H1 (cell line): ENCODE data around the gene THYN1. TPM values are rescaled to one million over a fixed set of nuclear protein-coding genes. Genes with fewer than 3 reads are reported as not detected.

Source experiments
- CTCF ChIA-PET: fragments of 300-600 bp; sonication (Branson Sonifier 250); formaldehyde crosslinking; loops from one replicate; lab custom pipeline; 2021; ENCODE audit not compliant: partially characterized antibody; lab: Charles Lee
- POLR2A ChIA-PET: fragments of 300-600 bp; sonication (Branson Sonifier 250); formaldehyde crosslinking; loops from one replicate; lab custom pipeline; 2021; ENCODE audit warnings: inconsistent platforms; ENCODE audit not compliant: partially characterized antibody; lab: Charles Lee
- DNase-seq, 2 experiments: peaks; one replicate each; pipeline versions ENCODE4 v3.0.0 to v3.0.0-alpha.2; 2010 to 2022; ENCODE audit warnings: low spot score in 2 of 2, low read depth in 1 of 2, mixed read lengths in 1 of 2
- FAIRE-seq: peaks from 2 replicates; lab custom pipeline; 2011; peaks lifted over from hg19 to GRCh38; lab: Jason Lieb, UNC
- H2AFZ ChIP-seq: 2 replicates; pipeline ENCODE4 v1.8.1; 2012; ENCODE audit warnings: low read length, inconsistent platforms
- H2AK5ac ChIP-seq: 2 replicates; pipeline ENCODE4 v1.6.1; 2013; ENCODE audit warnings: low read depth, low read length
- H2BK120ac ChIP-seq: replicated peaks from 2 replicates; pipeline ENCODE3; 2013; ENCODE audit warnings: low read depth, low read length, inconsistent platforms
- H2BK12ac ChIP-seq: 2 replicates; pipeline ENCODE4 v1.6.1; 2013; ENCODE audit warnings: low read depth, low read length
- H2BK15ac ChIP-seq: 2 replicates; pipeline ENCODE4 v1.6.1; 2013; ENCODE audit warnings: low read length
- H2BK20ac ChIP-seq: 2 replicates; pipeline ENCODE4 v1.6.1; 2013; ENCODE audit warnings: low read length
- H2BK5ac ChIP-seq: 2 replicates; pipeline ENCODE4 v1.6.1; 2013; ENCODE audit warnings: low read depth, low read length
- H3K14ac ChIP-seq: 2 replicates; pipeline ENCODE4 v1.6.1; 2013; ENCODE audit warnings: inconsistent platforms; ENCODE audit not compliant: insufficient read length
- H3K18ac ChIP-seq: 2 replicates; pipeline ENCODE4 v1.6.1; 2013; ENCODE audit warnings: low read length; ENCODE audit errors: extremely low read depth
- H3K23ac ChIP-seq: 2 replicates; pipeline ENCODE4 v1.6.1; 2013; ENCODE audit warnings: inconsistent platforms; ENCODE audit not compliant: insufficient read length
- H3K23me2 ChIP-seq: 2 replicates; pipeline ENCODE4 v1.6.1; 2013; ENCODE audit warnings: low read depth, low read length
- H3K27ac ChIP-seq: 2 replicates; pipeline ENCODE4 v1.6.1; 2011; ENCODE audit warnings: low read depth, low read length, inconsistent platforms
- H3K27me3 ChIP-seq, 4 experiments: replicated peaks in 1 of 4; 1 replicate in 1 of 4; 2 replicates in 3 of 4; pipeline versions ENCODE4 v1.6.1 to v1.8.1; 2011 to 2013; ENCODE audit warnings: low read length in 3 of 4, mild to moderate bottlenecking in 3 of 4, inconsistent platforms in 2 of 4, mixed read lengths in 2 of 4, moderate library complexity in 1 of 4; ENCODE audit not compliant: control insufficient read depth in 3 of 4, insufficient read depth in 3 of 4; ENCODE audit errors: extremely low read depth in 1 of 4
- H3K36me3 ChIP-seq, 4 experiments: 2 replicates each; pipeline versions ENCODE4 v1.6.1 to v1.8.1; 2011 to 2013; ENCODE audit warnings: mild to moderate bottlenecking in 4 of 4, low read length in 3 of 4, moderate library complexity in 2 of 4, control low read depth in 1 of 4, inconsistent platforms in 1 of 4; ENCODE audit not compliant: insufficient read depth in 4 of 4, control insufficient read depth in 2 of 4
- H3K4ac ChIP-seq: replicated peaks from 2 replicates; pipeline ENCODE3; 2013; ENCODE audit warnings: low read length, low read depth, mixed read lengths, inconsistent platforms; ENCODE audit not compliant: insufficient read length
- H3K4me1 ChIP-seq, 4 experiments: replicated peaks in 1 of 4; 1 replicate in 1 of 4; 2 replicates in 3 of 4; pipeline versions ENCODE4 v1.6.1 to v1.8.1; 2011 to 2013; ENCODE audit warnings: low read length in 3 of 4, inconsistent platforms in 2 of 4, mixed read lengths in 1 of 4; ENCODE audit not compliant: insufficient read depth in 4 of 4, control insufficient read depth in 3 of 4
- H3K4me2 ChIP-seq, 2 experiments: 2 replicates each; pipeline versions ENCODE4 v1.6.1 to v1.8.1; 2011 to 2013; ENCODE audit warnings: low read depth in 2 of 2, low read length in 2 of 2, control low read depth in 1 of 2, inconsistent platforms in 1 of 2, mild to moderate bottlenecking in 1 of 2; ENCODE audit not compliant: insufficient read depth in 1 of 2
- H3K4me3 ChIP-seq, 4 experiments: fragments of 200-600, 300-600 bp in 1 of 4; sonication (generic), shearing (Covaris generic), sonication (Bioruptor Twin) in 1 of 4; 2 replicates each; pipeline versions ENCODE4 v1.5.1 to v1.8.1; 2011 to 2016; ENCODE audit warnings: low read length in 4 of 4, low read depth in 3 of 4, control low read depth in 2 of 4, inconsistent platforms in 2 of 4, mild to moderate bottlenecking in 2 of 4, mixed read lengths in 1 of 4, moderate library complexity in 1 of 4; ENCODE audit not compliant: insufficient read depth in 2 of 4; ENCODE audit errors: extremely low read depth in 1 of 4
- H3K56ac ChIP-seq: replicated peaks from 2 replicates; pipeline ENCODE3; 2013; ENCODE audit warnings: low read depth, mild to moderate bottlenecking, mixed read lengths, low read length, inconsistent platforms; ENCODE audit not compliant: insufficient read length
- H3K79me1 ChIP-seq: 2 replicates; pipeline ENCODE4 v1.6.1; 2013; ENCODE audit warnings: low read depth, low read length, control low read depth
- H3K79me2 ChIP-seq, 2 experiments: 2 replicates each; pipeline versions ENCODE4 v1.6.1 to v1.8.1; 2012 to 2013; ENCODE audit warnings: low read length in 2 of 2, mild to moderate bottlenecking in 2 of 2, inconsistent platforms in 1 of 2; ENCODE audit not compliant: insufficient read depth in 2 of 2, control insufficient read depth in 1 of 2
- H3K9ac ChIP-seq, 4 experiments: replicated peaks in 1 of 4; 1 replicate in 1 of 4; 2 replicates in 3 of 4; pipeline versions ENCODE4 v1.6.1 to v1.8.1; 2011 to 2013; ENCODE audit warnings: low read depth in 3 of 4, low read length in 3 of 4, control low read depth in 2 of 4, mild to moderate bottlenecking in 2 of 4, moderate library complexity in 2 of 4, inconsistent platforms in 1 of 4; ENCODE audit errors: extremely low read depth in 1 of 4
- H3K9me3 ChIP-seq, 2 experiments: 2 replicates each; pipeline versions ENCODE4 v1.6.1 to v1.8.1; 2012 to 2013; ENCODE audit warnings: mild to moderate bottlenecking in 2 of 2, moderate library complexity in 2 of 2, control low read depth in 1 of 2, inconsistent platforms in 1 of 2, low read depth in 1 of 2, low read length in 1 of 2, mixed read lengths in 1 of 2; ENCODE audit not compliant: insufficient read depth in 2 of 2
- H4K20me1 ChIP-seq, 2 experiments: replicated peaks in 1 of 2; 2 replicates each; pipeline versions ENCODE3 to v1.8.1; 2011 to 2013; ENCODE audit warnings: inconsistent platforms in 2 of 2, low read length in 2 of 2, mild to moderate bottlenecking in 1 of 2; ENCODE audit not compliant: insufficient read depth in 2 of 2, control insufficient read depth in 1 of 2
- H4K5ac ChIP-seq: 2 replicates; pipeline ENCODE4 v1.6.1; 2013; ENCODE audit warnings: low read length, low read depth, mixed read lengths, inconsistent platforms; ENCODE audit not compliant: insufficient read length
- H4K8ac ChIP-seq: 2 replicates; pipeline ENCODE4 v1.8.0; 2013; ENCODE audit warnings: mild to moderate bottlenecking, moderate library complexity, low read length, inconsistent platforms; ENCODE audit not compliant: insufficient read depth; ENCODE audit errors: extremely low read depth
- H4K91ac ChIP-seq: replicated peaks from 2 replicates; pipeline ENCODE3; 2013; ENCODE audit warnings: low read length, mixed read lengths, inconsistent platforms; ENCODE audit not compliant: insufficient read length
- ASH2L ChIP-seq: fragments of 200-600, 300-600 bp; sonication (generic); IDR thresholded peaks from one replicate; pipeline ENCODE4 v1.7.1; 2017; ENCODE audit warnings: low read length
- BCL11A ChIP-seq, 2 experiments: IDR thresholded peaks; one replicate each; pipeline ENCODE4 v1.6.1; 2011; ENCODE audit warnings: low read depth in 2 of 2, low read length in 2 of 2, mild to moderate bottlenecking in 2 of 2
- CBX8 ChIP-seq: fragments of 300-800, 300-1000 bp; sonication (generic); IDR thresholded peaks from 2 replicates; pipeline ENCODE4 v1.7.1; 2016; ENCODE audit warnings: low read depth, low read length, borderline replicate concordance
- CHD1 ChIP-seq: IDR thresholded peaks from 2 replicates; pipeline ENCODE4 v1.6.1; 2012; ENCODE audit warnings: low read depth, low read length, improper control_type of control experiment
- E2F6 ChIP-seq: IDR thresholded peaks from 2 replicates; pipeline ENCODE4 v1.6.1; 2012; ENCODE audit warnings: inconsistent platforms
- HDAC2 ChIP-seq, 2 experiments: fragments of 300-600 bp in 1 of 2; sonication (generic) in 1 of 2; IDR thresholded peaks; 2 replicates each; pipeline ENCODE4 v1.6.1; 2011 to 2012; ENCODE audit warnings: low read depth in 2 of 2, low read length in 2 of 2, mild to moderate bottlenecking in 2 of 2, moderate library complexity in 2 of 2, borderline replicate concordance in 1 of 2, inconsistent platforms in 1 of 2
- MAFK ChIP-seq: IDR thresholded peaks from 2 replicates; pipeline ENCODE4 v1.6.1; 2012; ENCODE audit warnings: low read depth, mild to moderate bottlenecking, improper control_type of control experiment, low read length
- PHF8 ChIP-seq: fragments of 200-600 bp; sonication (generic); conservative IDR thresholded peaks from 2 replicates; pipeline ENCODE4 v1.7.1; 2012; ENCODE audit warnings: low read depth, mild to moderate bottlenecking, inconsistent platforms, low read length, moderate library complexity
- POLR2A ChIP-seq, 2 experiments: IDR thresholded peaks; 1 replicate in 1 of 2; 2 replicates in 1 of 2; pipeline ENCODE4 v1.6.1; 2011; ENCODE audit warnings: low read depth in 2 of 2, low read length in 2 of 2, mild to moderate bottlenecking in 2 of 2; ENCODE audit errors: control extremely low read depth in 1 of 2
- TCF12 ChIP-seq: IDR thresholded peaks from 2 replicates; pipeline ENCODE4 v1.6.1; 2011; ENCODE audit warnings: low read depth, mild to moderate bottlenecking, low read length
- WGBS, 2 experiments: shearing (Covaris generic) in 1 of 2; methylation state at CpG; one replicate each; pipeline versions ENCODE4 v1.1.6 to v1.1.7; 2013 to 2015; ENCODE audit warnings: low lambda C conversion rate in 2 of 2, mixed read lengths in 2 of 2, inconsistent platforms in 1 of 2, low coverage in 1 of 2, missing lambda C conversion rate in 1 of 2; ENCODE audit not compliant: insufficient replicate concordance in 2 of 2, insufficient coverage in 1 of 2, insufficient read length in 1 of 2; ENCODE audit errors: extremely low coverage in 1 of 2, missing lambda C conversion rate in 1 of 2; 5-methylcytosine and 5-hydroxymethylcytosine counted together
- polyA plus RNA-seq, 7 experiments: library from polyadenylated mRNA; depleted of rRNA in 3 of 7; stranded (reverse) in 5 of 7; unstranded in 2 of 7; fragments of >200 nt in 5 of 7; fragments of 200-250 nt in 2 of 7; gene quantifications; 1 replicate in 5 of 7; 2 replicates in 1 of 7; 4 replicates in 1 of 7; pipeline versions ENCODE4 v1.2.1 to v1.2.3, GENCODE V29; 2011 to 2013; ENCODE audit warnings: missing spikeins in 2 of 7, mixed read lengths in 2 of 7
- total RNA-seq: library from RNA; stranded (reverse); fragmentation: NEBNext Ultra II Directional; extraction: Animal tissue kit (Norgen Biotek cat#: 25700); gene quantifications from 2 replicates; pipeline ENCODE4 v1.2.1, GENCODE V29; 2021
- TF ChIP-seq, protein P1 (sequence below), 3 experiments: IDR thresholded peaks; 1 replicate in 2 of 3; 2 replicates in 1 of 3; pipeline versions ENCODE4 v1.5.1 to v1.6.1; 2011; ENCODE audit warnings: low read length in 3 of 3, mild to moderate bottlenecking in 3 of 3, inconsistent platforms in 2 of 3, low read depth in 1 of 3, moderate library complexity in 1 of 3; ENCODE audit not compliant: insufficient read depth in 1 of 3; ENCODE audit errors: control extremely low read depth in 1 of 3

The THYN1 gene
- total and polyA plus RNA-seq, 2 of the 8 experiments (the other 6 are each of a cell fraction or from before 2014, with no cell fraction given) = 77.3 to 95.1 TPM

GRCh38 chr11:134288486-134288885 lies 35.3 kb upstream of the THYN1 start:
- POLR2A ChIA-PET = interaction anchor here (1.2 to 6.0 kb wide), 6 partner anchors 9 to 20 kb away, joined by 3 to 42 read pairs (median 4); partner anchors contain the start of gene GLB1L3
- 95% methylated on average over 13 of the region's 13 CpGs; no CpG with 5 or more reads in 1 of the 2 experiments for WGBS, 2 experiments
- TF ChIP-seq TCF12 = no peak
- TF ChIP-seq CBX8 = no peak
- no peak for TF ChIP-seq POLR2A (IDR thresholded peaks at IDR 0.05; ENCODE audit: control extremely low read depth in 1 of 2, low read depth in 2 of 2, low read length in 2 of 2)
- no peak for TF ChIP-seq MAFK
- no peak for TF ChIP-seq BCL11A (IDR thresholded peaks at IDR 0.05; ENCODE audit: low read depth in 2 of 2, low read length in 2 of 2)
- TF ChIP-seq E2F6 = no peak
- TF ChIP-seq, protein P1, sequence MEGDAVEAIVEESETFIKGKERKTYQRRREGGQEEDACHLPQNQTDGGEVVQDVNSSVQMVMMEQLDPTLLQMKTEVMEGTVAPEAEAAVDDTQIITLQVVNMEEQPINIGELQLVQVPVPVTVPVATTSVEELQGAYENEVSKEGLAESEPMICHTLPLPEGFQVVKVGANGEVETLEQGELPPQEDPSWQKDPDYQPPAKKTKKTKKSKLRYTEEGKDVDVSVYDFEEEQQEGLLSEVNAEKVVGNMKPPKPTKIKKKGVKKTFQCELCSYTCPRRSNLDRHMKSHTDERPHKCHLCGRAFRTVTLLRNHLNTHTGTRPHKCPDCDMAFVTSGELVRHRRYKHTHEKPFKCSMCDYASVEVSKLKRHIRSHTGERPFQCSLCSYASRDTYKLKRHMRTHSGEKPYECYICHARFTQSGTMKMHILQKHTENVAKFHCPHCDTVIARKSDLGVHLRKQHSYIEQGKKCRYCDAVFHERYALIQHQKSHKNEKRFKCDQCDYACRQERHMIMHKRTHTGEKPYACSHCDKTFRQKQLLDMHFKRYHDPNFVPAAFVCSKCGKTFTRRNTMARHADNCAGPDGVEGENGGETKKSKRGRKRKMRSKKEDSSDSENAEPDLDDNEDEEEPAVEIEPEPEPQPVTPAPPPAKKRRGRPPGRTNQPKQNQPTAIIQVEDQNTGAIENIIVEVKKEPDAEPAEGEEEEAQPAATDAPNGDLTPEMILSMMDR (IDR thresholded peaks at IDR 0.05; ENCODE audit: control extremely low read depth in 1 of 3, insufficient read depth in 1 of 3, low read depth in 1 of 3, low read length in 3 of 3) = no peak
- TF ChIP-seq PHF8 = no peak
- no peak for TF ChIP-seq CHD1
- TF ChIP-seq HDAC2 (IDR thresholded peaks at IDR 0.05; ENCODE audit: borderline replicate concordance in 1 of 2, low read depth in 2 of 2, low read length in 2 of 2) = no peak
- no peak for TF ChIP-seq ASH2L

More at GRCh38 chr11:134288486-134288885, 35.3 kb upstream of the THYN1 start:
- Histone ChIP-seq H3K36me3 (peaks cover 3 to 20% (median 12%) of the 10 kb centered on the region in 4 experiments; a peak in 7 of 8 replicates), H3K9me3 (no peaks in the 10 kb centered on the region), H3K23ac (no peak overlapping the region), H4K5ac (no peak overlapping the region), H3K14ac (no peak overlapping the region), H2BK120ac (no peak overlapping the region), H4K20me1 (no peaks in the 10 kb centered on the region), H3K27ac (no peak overlapping the region), H2BK15ac (no peak overlapping the region), H2BK5ac (no peak overlapping the region), H3K4ac (no peak overlapping the region), H4K8ac (no peak overlapping the region), H2BK12ac (no peak overlapping the region), H3K18ac (no peak overlapping the region), H3K56ac (no peak overlapping the region), H3K4me1 (no peaks in the 10 kb centered on the region; a peak in 1 of 7 replicates), H3K4me2 (no peak overlapping the region), H2AK5ac (no peak overlapping the region), H3K27me3 (no peaks in the 10 kb centered on the region; a peak in 1 of 7 replicates), H4K91ac (no peak overlapping the region), H3K4me3 (no peak overlapping the region), H3K79me1 (no peaks in the 10 kb centered on the region), H2AFZ (no peak overlapping the region), H3K23me2 (no peaks in the 10 kb centered on the region), H3K79me2 (no peaks in the 10 kb centered on the region), H3K9ac (no peak overlapping the region), H2BK20ac (no peak overlapping the region)
- CTCF ChIA-PET = interaction anchor here (1.0 to 3.4 kb wide), 6 partner anchors 9 to 106 kb away, joined by 3 to 11 read pairs (median 4); no protein-coding TSS in a partner anchor
- FAIRE-seq (no peak), DNase-seq (no peak)
